Stimulated activated CD4-positive, alpha-beta T cell treated with anti-CD3 and anti-CD28 coated beads, Interleukin-1b, Interleukin-23, amount 100 ng/mL, for 4 hours (primary cell): ENCODE results near the gene PLCB2.

ENCODE experiments used
- DNase-seq, 2 donors: peaks; one replicate each; pipeline ENCODE4 v3.0.0-alpha.2; 2020; ENCODE audit warnings: low read depth in 2 of 2

PLCB2 gene, protein sequence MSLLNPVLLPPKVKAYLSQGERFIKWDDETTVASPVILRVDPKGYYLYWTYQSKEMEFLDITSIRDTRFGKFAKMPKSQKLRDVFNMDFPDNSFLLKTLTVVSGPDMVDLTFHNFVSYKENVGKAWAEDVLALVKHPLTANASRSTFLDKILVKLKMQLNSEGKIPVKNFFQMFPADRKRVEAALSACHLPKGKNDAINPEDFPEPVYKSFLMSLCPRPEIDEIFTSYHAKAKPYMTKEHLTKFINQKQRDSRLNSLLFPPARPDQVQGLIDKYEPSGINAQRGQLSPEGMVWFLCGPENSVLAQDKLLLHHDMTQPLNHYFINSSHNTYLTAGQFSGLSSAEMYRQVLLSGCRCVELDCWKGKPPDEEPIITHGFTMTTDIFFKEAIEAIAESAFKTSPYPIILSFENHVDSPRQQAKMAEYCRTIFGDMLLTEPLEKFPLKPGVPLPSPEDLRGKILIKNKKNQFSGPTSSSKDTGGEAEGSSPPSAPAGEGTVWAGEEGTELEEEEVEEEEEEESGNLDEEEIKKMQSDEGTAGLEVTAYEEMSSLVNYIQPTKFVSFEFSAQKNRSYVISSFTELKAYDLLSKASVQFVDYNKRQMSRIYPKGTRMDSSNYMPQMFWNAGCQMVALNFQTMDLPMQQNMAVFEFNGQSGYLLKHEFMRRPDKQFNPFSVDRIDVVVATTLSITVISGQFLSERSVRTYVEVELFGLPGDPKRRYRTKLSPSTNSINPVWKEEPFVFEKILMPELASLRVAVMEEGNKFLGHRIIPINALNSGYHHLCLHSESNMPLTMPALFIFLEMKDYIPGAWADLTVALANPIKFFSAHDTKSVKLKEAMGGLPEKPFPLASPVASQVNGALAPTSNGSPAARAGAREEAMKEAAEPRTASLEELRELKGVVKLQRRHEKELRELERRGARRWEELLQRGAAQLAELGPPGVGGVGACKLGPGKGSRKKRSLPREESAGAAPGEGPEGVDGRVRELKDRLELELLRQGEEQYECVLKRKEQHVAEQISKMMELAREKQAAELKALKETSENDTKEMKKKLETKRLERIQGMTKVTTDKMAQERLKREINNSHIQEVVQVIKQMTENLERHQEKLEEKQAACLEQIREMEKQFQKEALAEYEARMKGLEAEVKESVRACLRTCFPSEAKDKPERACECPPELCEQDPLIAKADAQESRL

GRCh38 chr15:40307421-40308211, at the start of gene PLCB2:
PLCB2 (minus strand) TSS chr15:40307935; CDS start chr15:40307672, 263 bp downstream.
- DNase-seq: peak; percentile 35 to 47

- DNase-seq: no peak
These were observed 49.5 kb upstream of the PLCB2 start for GRCh38 chr15:40357246-40357645.

DNA sequence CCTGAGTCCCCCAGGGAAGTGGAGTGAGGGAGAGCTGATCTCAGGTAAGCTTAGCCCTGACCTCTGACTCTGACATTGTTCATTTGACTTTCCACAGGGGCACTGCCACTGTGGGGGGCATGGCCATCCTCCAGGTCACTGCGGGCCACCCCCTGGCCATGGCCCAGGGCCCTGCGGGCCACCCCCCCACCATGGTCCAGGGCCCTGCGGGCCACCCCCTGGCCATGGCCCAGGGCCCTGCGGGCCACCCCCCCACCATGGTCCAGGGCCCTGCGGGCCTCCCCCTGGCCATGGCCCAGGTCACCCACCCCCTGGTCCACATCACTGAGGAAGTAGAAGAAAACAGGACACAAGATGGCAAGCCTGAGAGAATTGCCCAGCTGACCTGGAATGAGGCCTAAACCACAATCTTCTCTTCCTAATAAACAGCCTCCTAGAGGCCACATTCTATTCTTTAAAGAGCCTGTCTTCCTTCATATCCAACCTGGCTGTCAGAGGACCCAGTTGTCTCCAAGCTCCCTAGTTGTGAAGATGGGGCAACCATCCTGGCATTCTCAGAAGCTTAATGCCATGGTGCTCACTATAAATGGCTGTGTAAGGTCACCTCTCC, 48.3 kb upstream of the PLCB2 start:
- no peak for DNase-seq

GRCh38 chr15:40354408-40355171, 46.9 kb upstream of the PLCB2 start:
- DNase-seq: no peak

GRCh38 chr15:40353697-40354096, 46.0 kb upstream of the PLCB2 start:
- no peak for DNase-seq

- DNase-seq: no peak
These were observed 44.7 kb upstream of the PLCB2 start for GRCh38 chr15:40352281-40352901.

DNA sequence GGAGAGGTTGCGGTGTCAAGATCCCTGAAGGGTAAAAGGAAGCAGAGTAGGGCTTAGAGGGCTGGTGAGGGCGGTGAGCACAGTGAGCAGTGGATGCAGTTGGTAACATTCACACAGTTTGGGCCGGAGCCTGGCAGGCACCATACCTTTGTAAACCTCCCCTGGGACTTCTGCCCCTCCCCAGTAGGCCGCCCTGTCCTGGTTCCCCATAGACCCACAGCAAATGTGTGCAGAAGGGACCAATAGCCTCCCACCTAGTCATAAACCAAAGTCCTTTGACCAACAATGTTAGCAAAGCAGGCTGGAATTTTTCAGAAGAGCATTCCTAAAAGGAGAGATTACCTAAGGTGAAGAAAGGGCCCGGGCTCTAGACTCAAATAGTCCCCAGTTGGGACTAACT, 41.4 kb upstream of the PLCB2 start:
- no peak for DNase-seq

DNA sequence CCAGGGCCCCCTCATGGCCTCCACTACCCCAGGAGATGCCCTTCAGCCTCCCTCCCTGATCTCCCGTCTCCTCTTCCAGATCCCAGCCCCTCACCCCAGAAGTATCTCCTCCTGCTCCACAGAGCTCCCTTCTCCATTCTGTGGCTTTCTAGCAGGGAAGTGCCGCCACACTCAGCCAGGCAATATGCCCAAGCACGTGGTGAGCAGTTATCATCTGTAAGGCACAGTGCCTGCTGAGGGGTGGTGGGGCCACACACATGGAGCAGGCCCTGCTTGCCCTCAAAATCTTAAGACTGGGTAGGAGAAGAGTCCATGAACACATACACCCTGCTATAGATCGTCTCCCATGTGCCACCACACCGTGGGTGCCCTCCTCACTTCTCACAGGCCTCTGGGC, 40.7 kb upstream of the PLCB2 start:
- DNase-seq: no peak

DNA sequence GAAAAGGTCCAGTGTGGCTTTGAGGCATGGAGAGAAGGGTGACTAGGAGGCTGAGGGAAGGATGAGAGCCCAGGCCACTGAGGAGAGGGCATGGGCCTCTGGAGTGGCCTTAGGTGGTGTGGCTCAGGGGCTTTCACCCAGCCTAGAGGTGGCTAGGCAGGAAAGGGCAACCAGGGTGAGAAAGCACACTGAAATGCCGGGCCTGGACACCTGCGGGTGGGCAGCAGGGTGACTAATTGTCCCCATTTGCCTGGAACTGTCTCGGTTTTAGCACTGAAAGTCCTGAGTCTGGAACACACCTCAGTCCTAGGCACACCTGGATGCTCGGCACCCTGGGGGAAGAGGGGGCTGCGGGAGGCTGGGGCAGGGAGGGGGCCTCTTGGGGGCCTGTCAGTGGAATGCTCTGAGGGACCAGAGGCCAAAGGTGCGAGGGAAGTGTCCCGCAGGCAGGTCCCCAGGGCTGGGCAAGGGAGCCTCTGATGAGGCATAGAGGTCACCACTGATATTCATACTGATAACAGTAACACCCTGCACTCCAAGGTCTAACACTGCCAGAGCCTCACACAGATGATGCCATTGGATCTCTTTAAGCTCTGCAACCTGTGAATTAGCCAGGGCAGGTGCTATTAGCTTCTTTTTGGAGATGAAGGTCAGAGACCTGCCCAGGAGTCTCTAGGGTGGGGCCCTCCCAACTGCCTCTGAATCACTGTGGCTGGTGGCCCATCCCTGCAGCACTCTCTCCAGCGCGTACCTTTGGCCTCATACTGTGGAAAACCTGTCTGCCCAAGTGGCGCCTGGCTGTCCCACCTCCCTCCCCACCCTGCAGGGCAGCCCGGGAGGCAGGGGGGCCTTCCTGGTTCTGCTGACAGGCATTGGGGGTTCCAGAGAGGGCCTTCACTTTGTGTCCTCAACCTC, 40.1 kb upstream of the PLCB2 start:
- DNase-seq: no peak

GRCh38 chr15:40346579-40347558, 39.1 kb upstream of the PLCB2 start:
- DNase-seq: no peak

DNA sequence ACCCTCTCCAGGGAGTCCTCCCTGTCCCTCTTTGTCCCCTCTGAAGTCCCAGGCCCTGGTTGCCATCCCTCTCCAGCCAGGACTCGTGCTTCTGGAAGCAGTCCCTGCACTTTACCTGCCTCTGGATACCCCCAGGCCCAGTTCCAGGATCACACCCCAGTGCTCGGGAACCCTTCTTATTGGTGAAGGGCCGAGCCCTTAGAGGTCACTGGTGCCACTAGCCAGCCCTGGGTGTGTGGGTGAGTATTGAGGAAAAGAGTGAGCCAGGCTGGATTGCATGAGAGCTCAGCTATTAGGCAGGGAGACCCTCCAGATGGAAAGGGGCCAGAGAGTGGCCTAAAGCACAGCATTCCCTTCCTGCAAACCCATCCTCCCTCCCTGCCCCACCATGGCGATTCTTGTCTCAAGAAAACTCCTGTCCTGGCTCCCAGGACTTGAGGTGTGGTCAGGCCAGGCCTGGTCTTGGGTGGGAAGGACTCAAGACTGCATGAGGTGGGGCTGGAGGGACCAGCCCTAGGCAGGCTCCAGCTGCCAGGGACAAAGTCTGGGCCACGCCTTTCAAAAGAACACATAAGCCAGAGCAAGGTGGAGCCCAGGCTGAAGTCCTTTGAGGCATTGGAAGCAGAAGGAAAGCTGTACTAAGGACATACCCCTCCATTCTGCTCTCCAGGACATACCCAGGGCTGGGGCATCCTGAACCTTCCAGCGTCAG, 38.3 kb upstream of the PLCB2 start:
- DNase-seq: no peak

GRCh38 chr15:40345225-40345866, 37.6 kb upstream of the PLCB2 start:
- DNase-seq: no peak

DNA sequence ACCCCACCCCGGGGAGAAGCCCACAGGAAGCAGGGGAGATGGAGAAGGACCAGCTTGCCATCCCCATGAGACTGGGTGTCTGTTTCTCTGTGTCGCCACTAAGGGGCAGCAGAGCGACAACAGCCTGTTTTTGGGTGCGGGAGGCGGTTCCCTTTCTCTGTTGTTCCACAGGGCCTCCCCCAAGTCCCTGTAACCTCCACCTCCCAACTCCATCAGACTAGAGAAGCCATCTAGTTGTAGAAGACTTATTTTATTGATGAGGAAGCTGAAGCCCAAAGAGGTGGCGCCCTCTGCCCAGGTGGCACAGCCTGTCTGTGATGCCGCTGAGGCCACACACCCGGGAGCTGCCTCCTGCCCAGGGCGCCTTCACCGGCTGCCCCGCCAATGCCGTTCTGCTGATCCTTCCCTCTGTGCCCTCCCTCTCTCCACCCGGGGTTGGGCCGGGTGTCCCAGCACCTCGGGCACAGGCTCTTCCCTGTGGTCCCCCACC, 36.9 kb upstream of the PLCB2 start:
- peak; percentile 55 to 61 for DNase-seq

GRCh38 chr15:40344217-40344616, 36.5 kb upstream of the PLCB2 start:
- DNase-seq: no peak

DNA sequence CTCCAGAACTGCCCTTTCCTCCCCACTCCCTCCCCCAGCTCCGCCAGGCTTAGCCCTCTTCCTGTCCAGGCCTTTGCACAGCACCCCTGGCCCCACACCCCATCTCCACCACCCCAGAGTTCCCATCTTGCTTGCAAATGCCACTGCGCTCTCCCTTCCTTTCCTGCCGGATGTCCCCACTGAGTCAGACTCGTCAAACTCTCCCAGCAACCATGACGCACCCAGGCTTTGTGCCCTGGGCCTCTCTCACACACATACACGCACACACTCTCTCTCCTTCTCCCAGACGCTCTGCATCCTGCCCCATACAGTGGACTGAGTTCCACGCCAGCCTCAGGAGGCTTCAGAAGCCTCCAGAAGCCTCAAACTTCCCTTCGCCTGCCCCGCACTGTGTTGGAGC, 35.8 kb upstream of the PLCB2 start:
- no peak for DNase-seq
